Measurements from ENCODE around the gene SCUBE1. TPM values are rescaled to one million over a fixed set of nuclear protein-coding genes. Genes with fewer than 3 reads are reported as not detected.

Gene SCUBE1
- total RNA-seq, 1 experiment from 2014 or later, result not detected

DNA sequence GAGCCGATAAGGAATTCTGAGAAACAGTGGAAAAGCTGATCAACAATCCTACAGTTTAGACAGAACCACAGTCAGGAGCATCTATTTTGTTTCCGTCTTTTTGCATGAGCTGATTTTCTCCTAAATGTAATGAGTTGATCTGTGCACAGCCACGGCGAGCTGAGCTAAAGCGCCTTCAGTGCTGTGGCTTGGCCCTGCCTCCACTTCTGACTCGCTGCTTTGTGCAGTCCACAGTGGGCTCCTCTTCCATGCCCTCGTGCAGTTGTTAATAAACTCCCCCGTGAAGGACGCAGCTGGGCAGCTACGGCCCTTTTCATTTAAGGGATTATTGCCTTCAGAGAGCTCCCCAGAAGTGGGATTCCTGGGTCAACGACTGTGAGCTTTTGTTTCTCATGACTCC lies 39.4 kb downstream of the SCUBE1 start:
- no peaks in the 10 kb centered on the region for H3K9me2 ChIP-seq (ENCODE audit: insufficient read depth)
- no peaks in the 10 kb centered on the region for H3K9me3 ChIP-seq (ENCODE audit: insufficient read depth, low read depth)
- H3K27me3 ChIP-seq (ENCODE audit: insufficient read depth, low read depth), result peaks cover 98% of the 10 kb centered on the region
- POLR2A ChIA-PET (ENCODE audit: unreplicated experiment), result interaction anchor here (0.6 kb wide), 1 partner anchor 87 kb away, joined by 3 read pairs; no protein-coding TSS in a partner anchor
- H3K36me3 ChIP-seq (ENCODE audit: low read depth), result no peaks in the 10 kb centered on the region
- intact Hi-C loops (cut with micrococcal nuclease; ENCODE audit: unreplicated experiment), result no loop called here
- H3K4me1 ChIP-seq (replicated peaks; ENCODE audit: insufficient read depth), result no peaks in the 10 kb centered on the region
- no peak for DNase-seq
- H3K27ac ChIP-seq, result no peak overlapping the region
- TF ChIP-seq CTCF (conservative IDR thresholded peaks at IDR 0.05), result no peak
- TF ChIP-seq EZH2 (IDR thresholded peaks at IDR 0.05; ENCODE audit: low read depth), result no peak
- BruUV-seq (replicated peaks), result no TSS peak
- no peaks in the 10 kb centered on the region for H3F3A ChIP-seq (ENCODE audit: insufficient read depth, low read depth)
- H4K20me1 ChIP-seq (ENCODE audit: insufficient read depth), result no peaks in the 10 kb centered on the region
- CTCF ChIA-PET, result interaction anchor here (0.6 kb wide), 1 partner anchor 8 kb away, joined by 14 read pairs; no protein-coding TSS in a partner anchor
- H3K4me3 ChIP-seq, result no peak overlapping the region
- no peak overlapping the region for H2AFZ ChIP-seq
- H3K79me2 ChIP-seq (ENCODE audit: low read depth), result no peaks in the 10 kb centered on the region
- no peak overlapping the region for H3K4me2 ChIP-seq

GRCh38 chr22:43303166-43303565 lies 40.0 kb downstream of the SCUBE1 start:
- BruUV-seq (replicated peaks), result no TSS peak

GRCh38 chr22:43302531-43303041 lies 40.6 kb downstream of the SCUBE1 start:
- H3K27me3 ChIP-seq (ENCODE audit: insufficient read depth, low read depth), result peaks cover 96% of the 10 kb centered on the region
- POLR2A ChIA-PET (ENCODE audit: unreplicated experiment), result no interaction called here
- CTCF ChIA-PET, result interaction anchor here (1.2 kb wide), 1 partner anchor 29 kb away, joined by 3 read pairs; no protein-coding TSS in a partner anchor
- H3F3A ChIP-seq (ENCODE audit: insufficient read depth, low read depth), result no peaks in the 10 kb centered on the region
- no peak overlapping the region for H3K4me2 ChIP-seq
- BruUV-seq (replicated peaks), result no TSS peak
- no peaks in the 10 kb centered on the region for H3K79me2 ChIP-seq (ENCODE audit: low read depth)
- no peaks in the 10 kb centered on the region for H3K9me2 ChIP-seq (ENCODE audit: insufficient read depth)
- TF ChIP-seq EZH2 (IDR thresholded peaks at IDR 0.05; ENCODE audit: low read depth) (no peak), CTCF (conservative IDR thresholded peaks at IDR 0.05) (no peak)
- no peak overlapping the region for H3K27ac ChIP-seq
- no peaks in the 10 kb centered on the region for H3K9me3 ChIP-seq (ENCODE audit: insufficient read depth, low read depth)
- H3K4me3 ChIP-seq, result no peak overlapping the region
- no peaks in the 10 kb centered on the region for H3K4me1 ChIP-seq (replicated peaks; ENCODE audit: insufficient read depth)
- no peak overlapping the region for H2AFZ ChIP-seq
- no peaks in the 10 kb centered on the region for H3K36me3 ChIP-seq (ENCODE audit: low read depth)
- intact Hi-C loops (cut with micrococcal nuclease; ENCODE audit: unreplicated experiment), result no loop called here
- no peak for DNase-seq
- no peaks in the 10 kb centered on the region for H4K20me1 ChIP-seq (ENCODE audit: insufficient read depth)

More at GRCh38 chr22:43303166-43303565, 40.0 kb downstream of the SCUBE1 start:
- Histone ChIP-seq H2AFZ (no peak overlapping the region), H3K79me2 (ENCODE audit: low read depth) (no peaks in the 10 kb centered on the region), H3K4me3 (no peak overlapping the region), H3K27ac (no peak overlapping the region), H3K9me2 (ENCODE audit: insufficient read depth) (no peaks in the 10 kb centered on the region), H3K36me3 (ENCODE audit: low read depth) (no peaks in the 10 kb centered on the region), H3K4me2 (no peak overlapping the region), H3K4me1 (replicated peaks; ENCODE audit: insufficient read depth) (no peaks in the 10 kb centered on the region), H3K9me3 (ENCODE audit: insufficient read depth, low read depth) (no peaks in the 10 kb centered on the region), H3K27me3 (ENCODE audit: insufficient read depth, low read depth) (peaks cover 98% of the 10 kb centered on the region), H4K20me1 (ENCODE audit: insufficient read depth) (no peaks in the 10 kb centered on the region), H3F3A (ENCODE audit: insufficient read depth, low read depth) (no peaks in the 10 kb centered on the region)
- TF ChIP-seq CTCF (conservative IDR thresholded peaks at IDR 0.05) (no peak), EZH2 (IDR thresholded peaks at IDR 0.05; ENCODE audit: low read depth) (no peak)
- intact Hi-C loops (cut with micrococcal nuclease; ENCODE audit: unreplicated experiment), result no loop called here
- POLR2A ChIA-PET (ENCODE audit: unreplicated experiment), result no interaction called here
- no peak for DNase-seq
- CTCF ChIA-PET, result interaction anchor here (0.6 kb wide), 1 partner anchor 9 kb away, joined by 14 read pairs; no protein-coding TSS in a partner anchor

All from PC-9 (cell line).